B cell (primary cell): ENCODE results near the gene SIPA1L2. TPM values are rescaled to one million over a fixed set of nuclear protein-coding genes. Genes with fewer than 3 reads are reported as not detected.

ENCODE experiments used
- ATAC-seq: fragments of 200-7000 bp; cut with Tn5 transposase; one replicate; pipeline ENCODE4 v1.10.0; 2021; ENCODE audit warnings: low read depth, mild to moderate bottlenecking, moderate number of reproducible peaks, moderate library complexity
- CTCF ChIA-PET: fragments of 350-600 bp; sonication (Branson Sonifier 250); formaldehyde crosslinking; loops from one replicate; lab custom pipeline; 2021; ENCODE audit warnings: antibody characterized with exemption, inconsistent platforms; lab: Charles Lee
- POLR2A ChIA-PET: fragments of 350-600 bp; sonication (Branson Sonifier 250); formaldehyde crosslinking; loops from one replicate; lab custom pipeline; 2021; ENCODE audit warnings: antibody characterized with exemption; lab: Charles Lee
- DNase-seq: peaks from one replicate; pipeline ENCODE4 v3.0.0; 2013
- H2AFZ ChIP-seq: 2 replicates; pipeline ENCODE4 v1.6.1; 2012; ENCODE audit warnings: mild to moderate bottlenecking, low read depth, low read length; ENCODE audit not compliant: insufficient read depth, poor library complexity, severe bottlenecking
- H3K27ac ChIP-seq, 2 donors: 1 replicate in 1 of 2; 2 replicates in 1 of 2; pipeline ENCODE4 v1.5.1; 2012 to 2013; ENCODE audit warnings: low read length in 2 of 2, mild to moderate bottlenecking in 2 of 2, moderate library complexity in 1 of 2
- H3K27me3 ChIP-seq, 4 experiments: fragments of 200-600 bp in 1 of 4; sonication (generic) in 1 of 4; replicated peaks in 1 of 4; 1 replicate in 2 of 4; 2 replicates in 2 of 4; pipeline versions ENCODE4 v1.6.1 to v1.7.0; 2013 to 2016; ENCODE audit warnings: low read length in 3 of 4, mild to moderate bottlenecking in 2 of 4, mixed read lengths in 1 of 4, moderate library complexity in 1 of 4; ENCODE audit not compliant: insufficient read depth in 4 of 4, control insufficient read depth in 3 of 4; ENCODE audit errors: control extremely low read depth in 1 of 4
- H3K36me3 ChIP-seq, 2 experiments: replicated peaks in 1 of 2; 1 replicate in 1 of 2; 2 replicates in 1 of 2; pipeline versions ENCODE4 v1.6.1 to v1.7.1; 2013; ENCODE audit warnings: low read length in 1 of 2; ENCODE audit not compliant: insufficient read depth in 2 of 2, control insufficient read depth in 1 of 2; ENCODE audit errors: control extremely low read depth in 1 of 2, extremely low read depth in 1 of 2
- H3K4me1 ChIP-seq, 2 donors: fragments of 200-600 bp in 1 of 2; sonication (generic) in 1 of 2; 1 replicate in 1 of 2; 2 replicates in 1 of 2; pipeline versions ENCODE4 v1.5.1 to v1.6.1; 2013 to 2017; ENCODE audit warnings: low read length in 2 of 2; ENCODE audit not compliant: control insufficient read depth in 2 of 2, insufficient read depth in 2 of 2
- H3K4me2 ChIP-seq: replicated peaks from 2 replicates; pipeline ENCODE3; 2012; ENCODE audit warnings: mild to moderate bottlenecking, low read depth, low read length; ENCODE audit not compliant: poor library complexity, severe bottlenecking
- H3K4me3 ChIP-seq, 5 experiments: fragments of 200-600 bp in 1 of 5; sonication (generic) in 1 of 5; 1 replicate in 3 of 5; 2 replicates in 2 of 5; pipeline versions ENCODE4 v1.5.1 to v1.7.0; 2011 to 2016; ENCODE audit warnings: low read length in 4 of 5, mild to moderate bottlenecking in 4 of 5, low read depth in 2 of 5, control low read depth in 1 of 5, moderate library complexity in 1 of 5; ENCODE audit not compliant: insufficient read depth in 1 of 5; ENCODE audit errors: control extremely low read depth in 1 of 5, extremely low read depth in 1 of 5
- H3K79me2 ChIP-seq: fragments of 200-600 bp; sonication (generic); one replicate; pipeline ENCODE4 v1.6.0; 2016; ENCODE audit warnings: low read length; ENCODE audit not compliant: control insufficient read depth, insufficient read depth
- H3K9ac ChIP-seq: fragments of 200-600 bp; sonication (generic); 2 replicates; pipeline ENCODE4 v1.6.1; 2017; ENCODE audit warnings: mild to moderate bottlenecking, low read length, moderate library complexity
- H3K9me3 ChIP-seq, 3 donors: one replicate each; pipeline versions ENCODE4 v1.6.1 to v1.7.1; 2013; ENCODE audit warnings: low read length in 2 of 3; ENCODE audit not compliant: control insufficient read depth in 2 of 3, insufficient read depth in 1 of 3; ENCODE audit errors: control extremely low read depth in 1 of 3
- H4K20me1 ChIP-seq: 2 replicates; pipeline ENCODE4 v1.6.0; 2012; ENCODE audit warnings: mild to moderate bottlenecking, low read length; ENCODE audit not compliant: insufficient read depth, control insufficient read depth, poor library complexity, severe bottlenecking
- H3K27ac Mint-ChIP-seq: one replicate; pipeline ENCODE4 v1.8.0; 2021; ENCODE audit warnings: mixed read lengths
- H3K27me3 Mint-ChIP-seq: one replicate; pipeline ENCODE4 v1.8.0; 2021; ENCODE audit warnings: mixed read lengths
- H3K4me1 Mint-ChIP-seq: one replicate; pipeline ENCODE4 v1.8.0; 2021; ENCODE audit warnings: mixed read lengths
- H3K4me3 Mint-ChIP-seq: one replicate; pipeline ENCODE4 v1.8.0; 2021; ENCODE audit warnings: mixed read lengths
- H3K9me3 Mint-ChIP-seq: one replicate; pipeline ENCODE4 v1.8.0; 2022; ENCODE audit warnings: mixed read lengths; ENCODE audit not compliant: insufficient read depth
- CTCF ChIP-seq: fragments of 200-600 bp; IDR thresholded peaks from one replicate; pipeline ENCODE4 v1.8.0; 2022; ENCODE audit warnings: antibody characterized with exemption, mild to moderate bottlenecking
- EZH2 ChIP-seq: IDR thresholded peaks from 2 replicates; pipeline ENCODE4 v1.6.1; 2012; ENCODE audit warnings: borderline replicate concordance, low read depth, mild to moderate bottlenecking, moderate library complexity, low read length; ENCODE audit not compliant: insufficient read depth, poor library complexity, severe bottlenecking
- WGBS: methylation state at CpG from one replicate; pipeline ENCODE4 v1.1.5; 2013; ENCODE audit warnings: missing lambda C conversion rate; ENCODE audit not compliant: insufficient coverage; 5-methylcytosine and 5-hydroxymethylcytosine counted together
- intact Hi-C: fragments of 100-400 bp; cut with micrococcal nuclease; formaldehyde crosslinking; loops from one replicate; pipeline ENCODE4 v1.10.0; 2022
- polyA plus RNA-seq: library from polyadenylated mRNA; depleted of rRNA; stranded (reverse); fragments of >200 nt; gene quantifications from 2 replicates; pipeline ENCODE4 v1.2.3, GENCODE V29; 2012
- total RNA-seq, 2 donors: library from RNA; stranded (reverse); fragments of 120-200 nt in 1 of 2; gene quantifications; 1 replicate in 1 of 2; 2 replicates in 1 of 2; pipeline versions ENCODE4 v1.2.3 to v1.2.4, GENCODE V29; 2013 to 2022

The SIPA1L2 gene
- total and polyA plus RNA-seq, 2 donors (not counting 1 experiment from before 2014, with no cell fraction given) = 0.07 TPM

GRCh38 chr1:232615306-232615800, 14.6 kb downstream of the SIPA1L2 start:
- no peak for DNase-seq
- Histone ChIP-seq H3K4me1 (no peaks in the 10 kb centered on the region), H3K36me3 (no peaks in the 10 kb centered on the region), H3K9ac (no peak overlapping the region), H4K20me1 (no peaks in the 10 kb centered on the region), H3K79me2 (no peaks in the 10 kb centered on the region), H3K4me3 (no peak overlapping the region), H3K9me3 (peaks cover 0 to 3% (median 0%) of the 10 kb centered on the region in 3 donors), H2AFZ (no peak overlapping the region), H3K27me3 (peaks cover 0 to 4% (median 3%) of the 10 kb centered on the region in 4 experiments), H3K27ac (no peak overlapping the region), H3K4me2 (no peak overlapping the region)
- TF ChIP-seq EZH2 (no peak), CTCF (no peak)
- H3K27ac Mint-ChIP-seq = no peak overlapping the region
- intact Hi-C loops = loop anchor here (10.0 kb wide), 1 partner anchor 941 kb away; no protein-coding TSS in a partner anchor
- ATAC-seq = no peak
- no peaks in the 10 kb centered on the region for H3K9me3 Mint-ChIP-seq
- ChIA-PET POLR2A (no interaction called here), CTCF (interaction anchor here (1.2 kb wide), 1 partner anchor 12 kb away, joined by 3 read pairs; no protein-coding TSS in a partner anchor)
- peaks cover 36% of the 10 kb centered on the region for H3K27me3 Mint-ChIP-seq
- no peak overlapping the region for H3K4me3 Mint-ChIP-seq
- WGBS = 94% methylated on average over 2 of the region's 4 CpGs
- H3K4me1 Mint-ChIP-seq = no peaks in the 10 kb centered on the region

GRCh38 chr1:232614811-232615210, 15.1 kb downstream of the SIPA1L2 start:
- H3K4me3 Mint-ChIP-seq = no peak overlapping the region
- peaks cover 33% of the 10 kb centered on the region for H3K27me3 Mint-ChIP-seq
- Histone ChIP-seq H3K27ac (no peak overlapping the region), H3K36me3 (no peaks in the 10 kb centered on the region), H3K9ac (no peak overlapping the region), H3K79me2 (no peaks in the 10 kb centered on the region), H3K4me2 (no peak overlapping the region), H4K20me1 (no peaks in the 10 kb centered on the region), H3K9me3 (peaks cover 0 to 3% (median 0%) of the 10 kb centered on the region in 3 donors), H3K4me1 (no peaks in the 10 kb centered on the region), H3K4me3 (no peak overlapping the region), H3K27me3 (peaks cover 0 to 4% (median 3%) of the 10 kb centered on the region in 4 experiments), H2AFZ (no peak overlapping the region)
- CTCF ChIA-PET = no interaction called here
- no peaks in the 10 kb centered on the region for H3K4me1 Mint-ChIP-seq
- POLR2A ChIA-PET = no interaction called here
- no peak for TF ChIP-seq EZH2
- no peak for TF ChIP-seq CTCF
- DNase-seq = no peak
- H3K27ac Mint-ChIP-seq = no peak overlapping the region
- intact Hi-C loops = loop anchor here (10.0 kb wide), 1 partner anchor 940 kb away; no protein-coding TSS in a partner anchor
- no peak for ATAC-seq
- H3K9me3 Mint-ChIP-seq = no peaks in the 10 kb centered on the region
